ENCODE data around the gene OPALIN.

The OPALIN gene

DNA sequence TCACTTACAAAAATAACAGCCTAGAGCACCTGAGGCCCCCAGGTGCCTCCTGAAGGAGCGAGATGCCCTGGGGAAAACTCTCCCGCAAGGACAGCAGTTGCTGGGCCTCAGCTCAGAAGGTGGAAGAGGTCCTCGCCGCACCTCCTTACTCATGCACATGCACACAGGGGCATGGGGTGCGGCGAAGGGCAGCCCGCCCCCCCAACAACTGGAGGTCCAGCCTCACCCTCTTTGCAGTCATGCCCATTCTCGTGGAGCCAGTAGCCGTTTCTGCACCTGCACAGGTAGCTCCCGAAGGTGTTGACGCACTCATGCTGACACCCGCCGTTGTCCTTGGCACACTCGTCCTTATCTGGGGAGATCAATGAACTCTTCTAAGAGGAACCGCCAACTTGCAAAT lies 19.9 kb upstream of the OPALIN start:
- Histone ChIP-seq H3K4me2 (ENCODE audit: insufficient read depth, low read length, poor library complexity, severe bottlenecking) (no peak overlapping the region), H3K9ac (ENCODE audit: low read depth, low read length, poor library complexity) (no peak overlapping the region), H3K18ac (ENCODE audit: low read length) (peak overlapping the region; percentile 55), H2AFZ (ENCODE audit: low read length) (no peak overlapping the region), H3K23ac (ENCODE audit: low read depth, low read length, poor library complexity) (no peak overlapping the region), H2BK15ac (ENCODE audit: low read length) (peak overlapping the region; percentile 51), H3K14ac (ENCODE audit: low read length) (no peak overlapping the region), H3K27me3 (ENCODE audit: control insufficient read depth in 3 of 3, insufficient read depth in 3 of 3, low read depth in 1 of 3, low read length in 3 of 3) (peaks cover 0 to 10% (median 0%) of the 10 kb centered on the region in 3 experiments), H4K91ac (ENCODE audit: low read depth, low read length, poor library complexity) (no peak overlapping the region), H3K27ac (replicated peaks; ENCODE audit: low read length) (no peak overlapping the region), H3K79me1 (ENCODE audit: low read depth, low read length) (no peaks in the 10 kb centered on the region), H2AK5ac (ENCODE audit: low read depth, low read length) (peak overlapping the region; percentile 91), H3K4ac (ENCODE audit: low read length) (no peak overlapping the region), H2BK5ac (ENCODE audit: low read length) (no peak overlapping the region), H3K4me3 (ENCODE audit: low read length in 2 of 2) (no peak overlapping the region), H3K4me1 (ENCODE audit: control insufficient read depth in 2 of 2, insufficient read depth in 1 of 2, low read depth in 1 of 2, low read length in 2 of 2) (peaks cover 0 to 9% of the 10 kb centered on the region in 2 donors), H4K8ac (ENCODE audit: low read depth, low read length) (no peak overlapping the region), H2BK120ac (ENCODE audit: low read depth, low read length) (no peak overlapping the region), H2BK12ac (ENCODE audit: low read length) (no peak overlapping the region), H3K36me3 (replicated peaks in 1 of 2; ENCODE audit: control insufficient read depth in 2 of 2, insufficient read depth in 2 of 2, low read length in 2 of 2) (no peaks in the 10 kb centered on the region), H3K9me3 (replicated peaks in 1 of 2; ENCODE audit: control insufficient read depth in 2 of 2, insufficient read depth in 1 of 2, low read depth in 1 of 2, low read length in 2 of 2) (no peaks in the 10 kb centered on the region)
- no peak for DNase-seq (ENCODE audit: low spot score)
- whole genome bisulfite sequencing, 2 donors (ENCODE audit: extremely low coverage in 2 of 2, insufficient read length in 2 of 2, insufficient replicate concordance in 1 of 2): no CpG with 5 or more reads among the region's 15 CpGs

DNA sequence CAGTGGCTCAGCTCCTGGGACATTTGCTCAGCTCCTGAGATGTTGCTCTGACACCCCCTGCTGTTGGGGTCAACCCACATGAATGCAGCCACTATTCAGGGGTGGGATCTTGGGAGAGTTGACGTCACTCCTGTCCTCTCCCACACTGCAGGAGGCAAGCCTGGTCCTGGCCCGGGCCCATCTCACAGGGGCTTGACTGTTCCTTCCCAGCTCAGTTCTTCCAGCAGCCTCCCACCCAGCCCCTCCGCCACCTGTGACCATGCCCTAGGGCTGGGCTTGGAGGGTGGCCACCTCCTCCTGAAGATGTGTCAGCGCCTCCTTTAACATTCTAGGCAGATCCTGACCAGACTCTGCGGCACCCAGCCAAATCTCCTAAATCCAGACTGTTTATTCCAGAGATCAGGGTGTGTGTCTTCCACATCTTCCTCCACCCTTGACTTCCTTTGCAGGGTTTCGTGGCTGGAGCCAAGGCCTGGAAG lies 19.1 kb upstream of the OPALIN start:
- H3K27me3 ChIP-seq (ENCODE audit: control insufficient read depth in 3 of 3, insufficient read depth in 3 of 3, low read depth in 1 of 3, low read length in 3 of 3): peaks cover 0 to 14% (median 0%) of the 10 kb centered on the region in 3 experiments
- no peak overlapping the region for H3K9ac ChIP-seq (ENCODE audit: low read depth, low read length, poor library complexity)
- no peak overlapping the region for H2BK5ac ChIP-seq (ENCODE audit: low read length)
- peaks cover 0 to 9% of the 10 kb centered on the region in 2 donors for H3K4me1 ChIP-seq (ENCODE audit: control insufficient read depth in 2 of 2, insufficient read depth in 1 of 2, low read depth in 1 of 2, low read length in 2 of 2)
- H2BK15ac ChIP-seq (ENCODE audit: low read length): peak overlapping the region; percentile 46
- no peak overlapping the region for H3K14ac ChIP-seq (ENCODE audit: low read length)
- no peaks in the 10 kb centered on the region for H3K36me3 ChIP-seq (replicated peaks in 1 of 2; ENCODE audit: control insufficient read depth in 2 of 2, insufficient read depth in 2 of 2, low read length in 2 of 2)
- no peak for DNase-seq (ENCODE audit: low spot score)
- no peak overlapping the region for H3K23ac ChIP-seq (ENCODE audit: low read depth, low read length, poor library complexity)
- H3K4me2 ChIP-seq (ENCODE audit: insufficient read depth, low read length, poor library complexity, severe bottlenecking): no peak overlapping the region
- no peak overlapping the region for H3K27ac ChIP-seq (replicated peaks; ENCODE audit: low read length)
- H2BK120ac ChIP-seq (ENCODE audit: low read depth, low read length): no peak overlapping the region
- no peak overlapping the region for H3K4me3 ChIP-seq (ENCODE audit: low read length in 2 of 2)
- WGBS, 2 donors (ENCODE audit: extremely low coverage in 2 of 2, insufficient read length in 2 of 2, insufficient replicate concordance in 1 of 2): no CpG with 5 or more reads among the region's 6 CpGs
- no peak overlapping the region for H2AK5ac ChIP-seq (ENCODE audit: low read depth, low read length)
- H3K18ac ChIP-seq (ENCODE audit: low read length): peak overlapping the region; percentile 45
- no peak overlapping the region for H3K4ac ChIP-seq (ENCODE audit: low read length)
- no peak overlapping the region for H2AFZ ChIP-seq (ENCODE audit: low read length)
- no peaks in the 10 kb centered on the region for H3K9me3 ChIP-seq (replicated peaks in 1 of 2; ENCODE audit: control insufficient read depth in 2 of 2, insufficient read depth in 1 of 2, low read depth in 1 of 2, low read length in 2 of 2)
- no peaks in the 10 kb centered on the region for H3K79me1 ChIP-seq (ENCODE audit: low read depth, low read length)
- no peak overlapping the region for H2BK12ac ChIP-seq (ENCODE audit: low read length)
- H4K8ac ChIP-seq (ENCODE audit: low read depth, low read length): no peak overlapping the region
- no peak overlapping the region for H4K91ac ChIP-seq (ENCODE audit: low read depth, low read length, poor library complexity)

DNA sequence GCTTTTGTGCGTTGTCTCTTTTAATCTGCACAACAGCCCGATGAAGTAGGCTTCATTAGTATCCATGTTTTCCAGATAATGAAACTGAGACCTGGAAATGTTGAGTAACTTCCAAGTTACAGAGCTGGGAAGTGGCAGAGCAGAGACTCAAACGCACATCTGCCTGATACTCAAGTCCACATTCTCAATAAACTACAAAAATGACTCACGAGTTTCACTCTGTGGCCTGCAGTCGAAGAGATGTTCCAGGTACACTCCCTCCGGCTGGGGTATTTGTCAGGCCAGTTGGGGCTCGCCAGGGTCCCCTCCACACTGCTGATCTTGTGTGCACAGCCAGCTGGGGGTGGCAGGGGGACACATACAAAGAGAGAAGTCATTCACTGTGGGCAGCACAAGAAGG lies 17.7 kb upstream of the OPALIN start:
- H2BK120ac ChIP-seq (ENCODE audit: low read depth, low read length): no peak overlapping the region
- H4K91ac ChIP-seq (ENCODE audit: low read depth, low read length, poor library complexity): no peak overlapping the region
- H3K79me1 ChIP-seq (ENCODE audit: low read depth, low read length): no peaks in the 10 kb centered on the region
- peaks cover 0 to 14% of the 10 kb centered on the region in 2 donors for H3K4me1 ChIP-seq (ENCODE audit: control insufficient read depth in 2 of 2, insufficient read depth in 1 of 2, low read depth in 1 of 2, low read length in 2 of 2)
- no peak overlapping the region for H2AK5ac ChIP-seq (ENCODE audit: low read depth, low read length)
- DNase-seq (ENCODE audit: low spot score): no peak
- H3K18ac ChIP-seq (ENCODE audit: low read length): no peak overlapping the region
- no peak overlapping the region for H3K4ac ChIP-seq (ENCODE audit: low read length)
- no peak overlapping the region for H3K23ac ChIP-seq (ENCODE audit: low read depth, low read length, poor library complexity)
- peak overlapping the region; percentile 38 for H2BK15ac ChIP-seq (ENCODE audit: low read length)
- no peak overlapping the region for H3K27ac ChIP-seq (replicated peaks; ENCODE audit: low read length)
- no peak overlapping the region for H2AFZ ChIP-seq (ENCODE audit: low read length)
- H3K14ac ChIP-seq (ENCODE audit: low read length): no peak overlapping the region
- H2BK12ac ChIP-seq (ENCODE audit: low read length): no peak overlapping the region
- no peaks in the 10 kb centered on the region for H3K9me3 ChIP-seq (replicated peaks in 1 of 2; ENCODE audit: control insufficient read depth in 2 of 2, insufficient read depth in 1 of 2, low read depth in 1 of 2, low read length in 2 of 2)
- H3K9ac ChIP-seq (ENCODE audit: low read depth, low read length, poor library complexity): no peak overlapping the region
- H2BK5ac ChIP-seq (ENCODE audit: low read length): no peak overlapping the region
- no CpG with 5 or more reads among the region's 7 CpGs for WGBS, 2 donors (ENCODE audit: extremely low coverage in 2 of 2, insufficient read length in 2 of 2, insufficient replicate concordance in 1 of 2)
- H3K36me3 ChIP-seq (replicated peaks in 1 of 2; ENCODE audit: control insufficient read depth in 2 of 2, insufficient read depth in 2 of 2, low read length in 2 of 2): no peaks in the 10 kb centered on the region
- no peak overlapping the region for H3K4me3 ChIP-seq (ENCODE audit: low read length in 2 of 2)
- peaks cover 0 to 10% (median 0%) of the 10 kb centered on the region in 3 experiments for H3K27me3 ChIP-seq (ENCODE audit: control insufficient read depth in 3 of 3, insufficient read depth in 3 of 3, low read depth in 1 of 3, low read length in 3 of 3)
- H4K8ac ChIP-seq (ENCODE audit: low read depth, low read length): no peak overlapping the region
- H3K4me2 ChIP-seq (ENCODE audit: insufficient read depth, low read length, poor library complexity, severe bottlenecking): no peak overlapping the region

DNA sequence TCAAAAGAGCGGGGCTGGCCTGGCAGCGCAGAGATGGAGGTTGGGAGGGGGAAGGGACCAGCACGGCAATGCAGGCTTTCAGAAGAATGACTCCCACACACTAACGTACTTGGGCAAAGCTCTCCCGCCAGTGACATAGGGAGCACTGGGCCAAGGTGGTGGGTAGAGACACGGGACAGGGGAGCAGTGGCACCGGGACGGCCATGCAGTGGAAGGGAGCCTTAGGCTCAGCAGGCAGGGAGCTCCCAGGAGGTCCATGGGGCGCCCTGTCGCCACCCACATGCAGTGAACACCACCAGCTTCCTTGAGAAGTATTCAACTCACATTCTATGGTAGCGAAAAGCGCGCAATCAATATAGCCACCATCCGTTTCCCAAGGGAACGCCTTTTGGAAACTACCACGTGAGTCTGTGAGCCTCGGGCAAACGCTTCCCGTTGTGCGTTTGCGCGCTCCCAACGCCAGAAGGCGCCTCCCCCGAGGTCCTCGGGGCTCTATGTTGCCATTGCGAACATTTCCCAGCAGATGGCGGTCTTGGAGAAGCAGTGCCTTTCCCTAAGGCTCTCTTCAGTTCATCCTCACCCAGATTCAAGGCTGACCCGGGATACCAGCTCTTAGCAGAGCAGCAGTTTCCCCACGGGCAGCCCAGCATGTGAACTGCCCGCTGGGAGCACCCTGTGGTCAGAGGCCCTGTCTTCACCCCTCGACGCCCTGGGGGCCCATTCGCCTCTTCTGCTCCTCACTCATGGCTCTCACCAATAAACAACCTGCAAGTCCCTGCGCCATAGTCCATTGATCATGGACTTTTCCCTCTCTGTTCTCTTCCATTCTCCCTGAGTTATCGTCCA lies 16.4 kb upstream of the OPALIN start:
- Histone ChIP-seq H3K18ac (ENCODE audit: low read length) (peak overlapping the region; percentile 95), H4K91ac (ENCODE audit: low read depth, low read length, poor library complexity) (no peak overlapping the region), H2BK15ac (ENCODE audit: low read length) (no peak overlapping the region), H3K23ac (ENCODE audit: low read depth, low read length, poor library complexity) (no peak overlapping the region), H3K9ac (ENCODE audit: low read depth, low read length, poor library complexity) (peak overlapping the region; percentile 90), H2AK5ac (ENCODE audit: low read depth, low read length) (no peak overlapping the region), H2BK12ac (ENCODE audit: low read length) (no peak overlapping the region), H4K8ac (ENCODE audit: low read depth, low read length) (peak overlapping the region; percentile 75), H3K14ac (ENCODE audit: low read length) (peak overlapping the region; percentile 78), H3K4me3 (ENCODE audit: low read length in 2 of 2) (peak overlapping the region; percentile 33 to 75), H3K27ac (replicated peaks; ENCODE audit: low read length) (no peak overlapping the region), H3K36me3 (replicated peaks in 1 of 2; ENCODE audit: control insufficient read depth in 2 of 2, insufficient read depth in 2 of 2, low read length in 2 of 2) (no peaks in the 10 kb centered on the region), H3K79me1 (ENCODE audit: low read depth, low read length) (no peaks in the 10 kb centered on the region), H3K4me1 (ENCODE audit: control insufficient read depth in 2 of 2, insufficient read depth in 1 of 2, low read depth in 1 of 2, low read length in 2 of 2) (peaks cover 0 to 14% of the 10 kb centered on the region in 2 donors), H2AFZ (ENCODE audit: low read length) (peak overlapping the region; percentile 83), H2BK5ac (ENCODE audit: low read length) (no peak overlapping the region), H3K27me3 (ENCODE audit: control insufficient read depth in 3 of 3, insufficient read depth in 3 of 3, low read depth in 1 of 3, low read length in 3 of 3) (peaks cover 0 to 10% (median 0%) of the 10 kb centered on the region in 3 experiments), H3K9me3 (replicated peaks in 1 of 2; ENCODE audit: control insufficient read depth in 2 of 2, insufficient read depth in 1 of 2, low read depth in 1 of 2, low read length in 2 of 2) (no peaks in the 10 kb centered on the region), H3K4me2 (ENCODE audit: insufficient read depth, low read length, poor library complexity, severe bottlenecking) (peak overlapping the region; percentile 98), H3K4ac (ENCODE audit: low read length) (no peak overlapping the region), H2BK120ac (ENCODE audit: low read depth, low read length) (no peak overlapping the region)
- DNase-seq (ENCODE audit: low spot score): peak; percentile 86
- WGBS, 2 donors (ENCODE audit: extremely low coverage in 2 of 2, insufficient read length in 2 of 2, insufficient replicate concordance in 1 of 2): no CpG with 5 or more reads among the region's 36 CpGs
